A673 (cell line): Measurements from ENCODE around the gene PARD3. TPM values are rescaled to one million over a fixed set of nuclear protein-coding genes. Genes with fewer than 3 reads are reported as not detected.

ENCODE experiments used
- BruUV-seq: library from RNA; stranded (reverse); fragments of 400-500 nt; replicated peaks from 2 replicates; lab custom pipeline; 2021; lab: Mats Ljungman, UMichigan
- CTCF ChIA-PET: fragments of 300-600 bp; sonication (Branson Sonifier 250); formaldehyde crosslinking; loops from one replicate; lab custom pipeline; 2022; ENCODE audit warnings: antibody characterized with exemption; lab: Charles Lee
- POLR2A ChIA-PET: fragments of 300-600 bp; sonication (Branson Sonifier 250); formaldehyde crosslinking; loops from one replicate; lab custom pipeline; 2022; ENCODE audit warnings: antibody characterized with exemption; ENCODE audit not compliant: low non-redundant PET; lab: Charles Lee
- DNase-seq: peaks from one replicate; pipeline ENCODE4 v3.0.0-alpha.2; 2015; ENCODE audit warnings: low spot score
- H3K27ac ChIP-seq: fragments of 200-600 bp; sonication (generic); 2 replicates; pipeline ENCODE4 v1.5.1; 2016; ENCODE audit warnings: mixed run types, low read depth, mild to moderate bottlenecking, mixed read lengths, antibody characterized with exemption, low read length; ENCODE audit not compliant: poor library complexity, severe bottlenecking
- H3K27me3 ChIP-seq: fragments of 200-600 bp; sonication (generic); replicated peaks from 2 replicates; pipeline ENCODE4 v1.6.1; 2017; ENCODE audit warnings: mixed run types, low read depth, mild to moderate bottlenecking, mixed read lengths, antibody characterized with exemption, low read length; ENCODE audit not compliant: insufficient read depth, poor library complexity
- H3K36me3 ChIP-seq: fragments of 200-600 bp; sonication (generic); 2 replicates; pipeline ENCODE4 v1.6.1; 2016; ENCODE audit warnings: mixed run types, mild to moderate bottlenecking, mixed read lengths, antibody characterized with exemption, low read length; ENCODE audit not compliant: insufficient read depth, poor library complexity, severe bottlenecking
- H3K4me1 ChIP-seq: fragments of 200-600 bp; sonication (generic); 2 replicates; pipeline ENCODE4 v1.6.1; 2017; ENCODE audit warnings: mixed run types, mild to moderate bottlenecking, mixed read lengths, antibody characterized with exemption, low read length; ENCODE audit not compliant: insufficient read depth, poor library complexity, severe bottlenecking
- H3K4me3 ChIP-seq: fragments of 200-600 bp; sonication (generic); 2 replicates; pipeline ENCODE4 v1.5.1; 2016; ENCODE audit warnings: low read depth, mixed run types, mild to moderate bottlenecking, mixed read lengths, low read length; ENCODE audit not compliant: poor library complexity, severe bottlenecking
- H3K9me3 ChIP-seq: fragments of 200-600 bp; sonication (generic); 2 replicates; pipeline ENCODE4 v1.6.1; 2016; ENCODE audit warnings: mixed run types, low read depth, mild to moderate bottlenecking, mixed read lengths, antibody characterized with exemption, low read length; ENCODE audit not compliant: poor library complexity, severe bottlenecking
- EZH2 ChIP-seq: fragments of 200-600 bp; sonication (generic); IDR thresholded peaks from 2 replicates; pipeline ENCODE4 v1.6.1; 2017; ENCODE audit warnings: borderline replicate concordance, low read depth, mild to moderate bottlenecking, mixed read lengths, antibody characterized with exemption, low read length; ENCODE audit not compliant: poor library complexity, severe bottlenecking
- intact Hi-C: fragments of 100-400 bp; cut with micrococcal nuclease; formaldehyde crosslinking; loops from one replicate; pipeline ENCODE4 v1.10.0; 2022; ENCODE audit not compliant: unreplicated experiment
- total RNA-seq: library from RNA; stranded (reverse); gene quantifications from 2 replicates; pipeline ENCODE4 v1.2.3, GENCODE V29; 2021
- TF ChIP-seq, protein P1 (sequence below): fragments of 300-800, 200-600 bp; sonication (generic); conservative IDR thresholded peaks from 2 replicates; pipeline ENCODE4 v1.5.1; 2017; ENCODE audit warnings: low read depth, mild to moderate bottlenecking, antibody characterized with exemption, low read length, moderate library complexity, mixed read lengths

The PARD3 gene
- total RNA-seq, 1 experiment from 2014 or later = 28.0 TPM

GRCh38 chr10:34825414-34825813 lies 10.3 kb upstream of the PARD3 start:
- Histone ChIP-seq H3K36me3 (no peaks in the 10 kb centered on the region), H3K27me3 (no peaks in the 10 kb centered on the region), H3K9me3 (no peaks in the 10 kb centered on the region), H3K27ac (no peak overlapping the region), H3K4me1 (no peaks in the 10 kb centered on the region), H3K4me3 (no peak overlapping the region)
- intact Hi-C loops = no loop called here
- no peak for TF ChIP-seq EZH2
- TF ChIP-seq, protein P1, sequence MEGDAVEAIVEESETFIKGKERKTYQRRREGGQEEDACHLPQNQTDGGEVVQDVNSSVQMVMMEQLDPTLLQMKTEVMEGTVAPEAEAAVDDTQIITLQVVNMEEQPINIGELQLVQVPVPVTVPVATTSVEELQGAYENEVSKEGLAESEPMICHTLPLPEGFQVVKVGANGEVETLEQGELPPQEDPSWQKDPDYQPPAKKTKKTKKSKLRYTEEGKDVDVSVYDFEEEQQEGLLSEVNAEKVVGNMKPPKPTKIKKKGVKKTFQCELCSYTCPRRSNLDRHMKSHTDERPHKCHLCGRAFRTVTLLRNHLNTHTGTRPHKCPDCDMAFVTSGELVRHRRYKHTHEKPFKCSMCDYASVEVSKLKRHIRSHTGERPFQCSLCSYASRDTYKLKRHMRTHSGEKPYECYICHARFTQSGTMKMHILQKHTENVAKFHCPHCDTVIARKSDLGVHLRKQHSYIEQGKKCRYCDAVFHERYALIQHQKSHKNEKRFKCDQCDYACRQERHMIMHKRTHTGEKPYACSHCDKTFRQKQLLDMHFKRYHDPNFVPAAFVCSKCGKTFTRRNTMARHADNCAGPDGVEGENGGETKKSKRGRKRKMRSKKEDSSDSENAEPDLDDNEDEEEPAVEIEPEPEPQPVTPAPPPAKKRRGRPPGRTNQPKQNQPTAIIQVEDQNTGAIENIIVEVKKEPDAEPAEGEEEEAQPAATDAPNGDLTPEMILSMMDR = no peak
- ChIA-PET POLR2A (no interaction called here), CTCF (no interaction called here)
- no TSS peak for BruUV-seq
- DNase-seq = no peak

- no TSS peak for BruUV-seq
- no peaks in the 10 kb centered on the region for H3K27me3 ChIP-seq
- intact Hi-C loops = no loop called here
- POLR2A ChIA-PET = no interaction called here
- TF ChIP-seq EZH2 = no peak
- TF ChIP-seq, protein P1 = no peak
- no peak overlapping the region for H3K27ac ChIP-seq
- DNase-seq = no peak
- H3K4me3 ChIP-seq = no peak overlapping the region
- CTCF ChIA-PET = no interaction called here
- H3K4me1 ChIP-seq = no peaks in the 10 kb centered on the region
- H3K36me3 ChIP-seq = no peaks in the 10 kb centered on the region
- no peaks in the 10 kb centered on the region for H3K9me3 ChIP-seq
Measured at GRCh38 chr10:34824870-34825269, 9.8 kb upstream of the PARD3 start.

- no peaks in the 10 kb centered on the region for H3K36me3 ChIP-seq
- intact Hi-C loops = no loop called here
- H3K4me3 ChIP-seq = no peak overlapping the region
- BruUV-seq = no TSS peak
- TF ChIP-seq, protein P1 = no peak
- TF ChIP-seq EZH2 = no peak
- no peaks in the 10 kb centered on the region for H3K4me1 ChIP-seq
- ChIA-PET POLR2A (no interaction called here), CTCF (no interaction called here)
- H3K9me3 ChIP-seq = no peaks in the 10 kb centered on the region
- no peak overlapping the region for H3K27ac ChIP-seq
- DNase-seq = peak; percentile 30
- no peaks in the 10 kb centered on the region for H3K27me3 ChIP-seq
Measured at GRCh38 chr10:34821587-34822585, 6.8 kb upstream of the PARD3 start.
